Measurements from ENCODE around the gene HES4.

GRCh38 chr1:1042835-1043234, 42.9 kb upstream of the HES4 start:
- TF ChIP-seq CTCF (conservative IDR thresholded peaks at IDR 0.05 in 1 of 2, IDR thresholded peaks at IDR 0.05 in 1 of 2; ENCODE audit: low read depth in 1 of 2, low read length in 2 of 2) (no peak), EZH2 (IDR thresholded peaks at IDR 0.05; ENCODE audit: low read length, missing control alignments) (no peak)

Measured in fibroblast of lung (primary cell).